Activated CD4-positive, alpha-beta T cell treated with anti-CD3 and anti-CD28 coated beads, Interleukin-2, Interleukin-4, amounts not matched to agents 100 ng/mL and 50 ng/mL, durations not matched to agents 16 hours and 8 hours (primary cell): ENCODE measurements around the gene RTN3.
"Not testable (repeated sequence)": the region's sequence is repeated elsewhere in the genome, so short reads cannot be mapped to it uniquely, and the experiment has no call there.

Experiments
- DNase-seq: peaks from one replicate; pipeline ENCODE4 v3.0.0-alpha.2; 2020; ENCODE audit warnings: low spot score

The RTN3 gene, protein sequence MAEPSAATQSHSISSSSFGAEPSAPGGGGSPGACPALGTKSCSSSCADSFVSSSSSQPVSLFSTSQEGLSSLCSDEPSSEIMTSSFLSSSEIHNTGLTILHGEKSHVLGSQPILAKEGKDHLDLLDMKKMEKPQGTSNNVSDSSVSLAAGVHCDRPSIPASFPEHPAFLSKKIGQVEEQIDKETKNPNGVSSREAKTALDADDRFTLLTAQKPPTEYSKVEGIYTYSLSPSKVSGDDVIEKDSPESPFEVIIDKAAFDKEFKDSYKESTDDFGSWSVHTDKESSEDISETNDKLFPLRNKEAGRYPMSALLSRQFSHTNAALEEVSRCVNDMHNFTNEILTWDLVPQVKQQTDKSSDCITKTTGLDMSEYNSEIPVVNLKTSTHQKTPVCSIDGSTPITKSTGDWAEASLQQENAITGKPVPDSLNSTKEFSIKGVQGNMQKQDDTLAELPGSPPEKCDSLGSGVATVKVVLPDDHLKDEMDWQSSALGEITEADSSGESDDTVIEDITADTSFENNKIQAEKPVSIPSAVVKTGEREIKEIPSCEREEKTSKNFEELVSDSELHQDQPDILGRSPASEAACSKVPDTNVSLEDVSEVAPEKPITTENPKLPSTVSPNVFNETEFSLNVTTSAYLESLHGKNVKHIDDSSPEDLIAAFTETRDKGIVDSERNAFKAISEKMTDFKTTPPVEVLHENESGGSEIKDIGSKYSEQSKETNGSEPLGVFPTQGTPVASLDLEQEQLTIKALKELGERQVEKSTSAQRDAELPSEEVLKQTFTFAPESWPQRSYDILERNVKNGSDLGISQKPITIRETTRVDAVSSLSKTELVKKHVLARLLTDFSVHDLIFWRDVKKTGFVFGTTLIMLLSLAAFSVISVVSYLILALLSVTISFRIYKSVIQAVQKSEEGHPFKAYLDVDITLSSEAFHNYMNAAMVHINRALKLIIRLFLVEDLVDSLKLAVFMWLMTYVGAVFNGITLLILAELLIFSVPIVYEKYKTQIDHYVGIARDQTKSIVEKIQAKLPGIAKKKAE

DNA sequence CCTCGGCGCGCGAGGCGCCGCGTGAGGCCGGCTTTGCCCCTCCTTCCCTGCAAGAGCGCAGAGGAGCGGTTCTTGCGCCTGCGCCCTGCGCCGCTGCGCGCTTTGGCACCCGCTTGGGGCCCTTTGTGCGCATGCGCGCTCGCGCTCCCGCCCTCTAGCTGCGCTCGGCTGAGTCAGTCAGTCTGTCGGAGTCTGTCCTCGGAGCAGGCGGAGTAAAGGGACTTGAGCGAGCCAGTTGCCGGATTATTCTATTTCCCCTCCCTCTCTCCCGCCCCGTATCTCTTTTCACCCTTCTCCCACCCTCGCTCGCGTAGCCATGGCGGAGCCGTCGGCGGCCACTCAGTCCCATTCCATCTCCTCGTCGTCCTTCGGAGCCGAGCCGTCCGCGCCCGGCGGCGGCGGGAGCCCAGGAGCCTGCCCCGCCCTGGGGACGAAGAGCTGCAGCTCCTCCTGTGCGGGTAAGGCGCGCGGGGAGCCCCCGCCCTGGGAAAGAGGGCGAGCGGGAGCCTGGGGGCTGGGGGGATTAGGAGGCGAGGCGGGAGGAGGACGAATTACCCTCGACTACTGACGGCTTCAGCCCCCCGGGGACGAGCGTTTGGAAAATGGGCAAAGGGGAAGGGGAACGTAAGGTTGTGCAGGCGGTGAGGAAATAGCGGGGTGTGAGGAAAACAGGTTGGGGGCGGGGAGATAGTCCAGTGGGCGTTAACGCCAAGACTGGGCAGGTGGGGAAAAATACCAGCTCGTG is at the start of gene RTN3:
TSS of gene RTN3 (plus strand) at position 180 of the 745 bp plus-strand sequence. CDS start at position 317, 137 bp downstream.
- DNase-seq, result peak; percentile 99

DNA sequence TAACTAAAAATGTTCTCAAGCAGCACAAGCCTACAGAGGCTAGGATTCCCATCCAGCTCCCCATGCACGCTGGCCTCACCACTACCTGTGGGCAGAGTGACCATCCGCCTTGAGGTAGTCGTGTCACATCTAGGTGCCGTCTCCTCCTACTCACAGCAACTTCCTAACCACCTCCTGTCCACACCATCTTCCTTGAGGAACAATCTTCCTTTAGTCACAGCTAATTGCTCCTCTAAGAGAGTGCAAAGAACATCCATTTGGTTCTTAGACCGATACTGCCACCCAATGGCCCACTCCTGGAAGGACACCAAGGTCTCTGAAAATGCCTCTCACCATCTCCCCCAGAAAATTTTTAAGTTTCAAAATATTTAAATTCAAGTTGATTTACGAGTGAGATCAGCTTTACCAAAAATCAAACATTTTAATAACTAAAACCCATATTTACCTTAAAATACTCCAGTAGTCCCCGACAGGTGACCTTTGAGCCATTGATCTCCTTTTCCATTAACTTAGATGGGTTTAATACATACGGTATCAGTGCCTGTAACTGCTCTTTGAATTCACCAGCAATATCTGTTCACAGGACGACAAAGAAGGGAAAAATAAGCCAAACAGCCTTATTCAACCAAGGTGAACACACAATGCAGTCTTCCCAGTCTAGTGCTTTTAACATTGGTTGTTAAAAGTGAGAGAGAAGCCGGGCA is 45.4 kb upstream of the RTN3 start:
- DNase-seq, result peak; percentile 64

DNA sequence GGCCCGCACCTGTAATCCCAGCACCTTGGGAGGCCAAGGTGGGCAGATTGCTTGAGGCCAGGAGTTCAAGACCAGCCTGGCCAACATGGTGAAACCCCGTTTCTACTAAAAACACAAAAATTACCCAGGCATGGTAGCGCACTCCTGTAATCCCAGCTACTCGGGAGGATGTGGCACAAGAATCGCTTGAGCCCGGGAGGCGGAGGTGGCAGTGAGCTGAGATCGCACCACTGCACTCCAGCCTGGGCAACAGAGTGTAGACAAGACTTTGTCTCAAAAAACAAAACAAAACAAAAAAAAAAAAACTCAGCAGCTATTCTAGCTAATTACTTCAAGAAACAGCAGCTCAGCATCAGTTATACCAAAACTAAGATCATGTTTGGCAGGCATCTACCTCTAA is 42.9 kb upstream of the RTN3 start:
- not testable (repeated sequence) for DNase-seq

DNA sequence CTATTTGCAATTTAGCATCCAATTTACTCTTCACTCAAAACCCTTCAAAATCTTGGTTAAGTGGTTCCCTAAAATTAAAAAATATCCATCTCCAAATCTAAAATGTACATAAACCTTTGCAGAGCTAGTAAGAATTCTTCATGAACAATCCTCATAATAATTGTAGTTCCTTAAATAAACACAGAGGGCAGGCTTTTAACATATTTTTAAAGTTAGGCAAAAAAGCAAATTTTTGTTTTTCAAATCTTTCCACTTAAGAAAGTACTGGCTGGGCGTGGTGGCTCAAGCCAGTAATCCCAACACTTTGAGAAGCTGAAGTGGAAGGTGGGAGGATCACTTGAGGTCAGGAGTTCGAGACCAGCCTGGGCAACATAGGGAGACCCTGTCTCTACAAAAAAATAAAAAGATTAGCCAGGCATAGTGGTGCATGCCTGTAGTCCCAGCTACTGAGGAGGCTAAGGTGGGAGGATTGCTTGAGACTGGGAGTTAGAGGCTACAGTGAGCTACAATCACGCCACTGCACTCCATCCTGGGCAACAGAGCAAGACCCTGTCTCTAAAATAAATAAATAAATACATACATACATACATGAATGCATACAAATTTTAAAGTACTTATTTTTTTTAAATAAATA is 42.0 kb upstream of the RTN3 start:
- no peak for DNase-seq

DNA sequence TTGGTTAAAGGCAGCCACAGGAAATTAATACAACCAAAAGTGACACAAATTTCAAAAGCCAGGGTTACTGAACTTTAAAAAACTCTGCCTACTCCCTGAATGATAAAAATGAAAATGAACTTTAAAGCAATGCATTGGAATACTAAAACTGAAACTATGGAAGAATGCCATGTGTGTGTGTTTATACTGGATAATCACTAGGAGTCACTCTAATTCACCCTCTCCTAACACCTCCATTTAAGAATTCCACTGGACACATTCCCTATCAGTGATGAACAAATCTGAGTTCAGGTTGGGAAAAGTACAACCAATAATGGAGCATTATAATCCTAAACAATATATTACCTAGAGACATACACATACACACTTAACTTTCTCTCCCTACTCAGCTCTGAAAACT is 39.6 kb upstream of the RTN3 start:
- DNase-seq, result no peak

DNA sequence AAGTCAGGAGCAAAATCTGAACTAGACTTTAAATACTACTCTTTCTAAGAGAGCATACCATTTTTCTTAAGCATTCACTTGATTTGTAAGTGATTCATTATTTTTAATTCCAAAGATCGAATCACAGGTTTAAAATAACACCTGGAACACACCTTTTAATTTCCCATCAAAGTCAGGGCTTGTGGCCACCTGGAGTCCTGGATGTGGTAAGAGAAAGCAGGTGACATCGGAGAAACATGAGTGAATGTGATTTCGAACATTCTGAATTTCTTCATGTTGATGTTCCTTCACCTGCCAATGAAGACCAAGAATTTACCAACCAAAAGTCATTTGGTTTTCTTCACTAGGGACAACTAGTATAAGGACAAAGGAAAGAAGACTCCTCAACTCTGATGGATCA is 38.1 kb upstream of the RTN3 start:
- no peak for DNase-seq

DNA sequence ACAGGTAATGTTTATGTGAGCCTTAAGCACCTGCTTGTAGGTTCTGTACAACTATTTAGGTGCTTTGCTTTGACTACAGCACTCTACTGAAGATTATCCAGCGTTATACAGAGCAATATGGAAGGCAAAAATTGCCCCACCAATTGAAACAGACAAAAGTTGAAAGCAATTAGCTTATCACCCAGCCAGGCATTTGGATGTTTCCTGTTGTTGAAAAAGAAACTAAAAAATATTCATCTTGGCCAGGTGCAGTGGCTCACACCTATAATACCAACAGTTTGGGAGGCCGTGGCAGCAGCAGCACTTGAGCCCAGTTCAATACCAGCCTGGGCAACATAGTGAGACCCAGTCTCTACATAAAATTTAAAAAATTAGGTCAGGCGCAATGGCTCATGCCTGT is 28.6 kb upstream of the RTN3 start:
- DNase-seq, result no peak

DNA sequence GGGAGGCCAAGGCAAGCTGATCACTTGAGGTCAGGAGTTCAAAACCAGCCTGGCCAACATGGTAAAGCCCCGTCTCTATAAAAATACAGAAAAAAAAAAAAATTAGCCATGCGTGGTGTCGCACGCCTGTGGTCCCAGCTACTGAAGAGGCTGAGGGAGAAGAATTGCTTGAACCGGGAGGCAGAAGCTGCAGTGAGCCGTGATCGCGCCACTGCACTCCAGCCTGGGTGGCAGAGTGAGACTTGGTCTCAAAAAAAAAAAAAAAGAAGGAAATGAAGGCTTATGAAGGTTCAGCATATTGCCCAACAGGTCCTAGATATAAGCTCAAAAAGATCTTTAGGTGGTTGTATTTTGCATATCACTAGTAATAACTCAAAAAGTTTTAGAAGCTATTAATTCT is 20.3 kb upstream of the RTN3 start:
- no peak for DNase-seq

DNA sequence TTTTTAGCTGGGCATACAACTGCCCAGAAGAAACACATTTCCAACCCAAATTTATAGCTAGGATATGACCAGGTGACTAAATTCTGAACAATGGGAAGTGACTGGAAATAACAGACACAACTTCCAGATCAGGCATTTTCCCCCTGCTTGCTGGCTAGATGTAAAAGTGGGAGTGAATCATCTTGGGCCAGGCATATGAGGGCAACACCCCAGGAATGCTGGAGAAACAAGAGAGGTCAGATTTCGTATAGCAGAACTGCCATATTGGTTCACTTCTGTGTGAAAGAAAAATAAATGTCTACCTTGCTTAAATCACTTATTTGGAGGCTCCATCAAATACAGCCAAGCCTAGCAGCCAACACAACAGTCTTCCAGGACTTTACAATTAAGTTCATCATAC is 17.5 kb upstream of the RTN3 start:
- no peak for DNase-seq

DNA sequence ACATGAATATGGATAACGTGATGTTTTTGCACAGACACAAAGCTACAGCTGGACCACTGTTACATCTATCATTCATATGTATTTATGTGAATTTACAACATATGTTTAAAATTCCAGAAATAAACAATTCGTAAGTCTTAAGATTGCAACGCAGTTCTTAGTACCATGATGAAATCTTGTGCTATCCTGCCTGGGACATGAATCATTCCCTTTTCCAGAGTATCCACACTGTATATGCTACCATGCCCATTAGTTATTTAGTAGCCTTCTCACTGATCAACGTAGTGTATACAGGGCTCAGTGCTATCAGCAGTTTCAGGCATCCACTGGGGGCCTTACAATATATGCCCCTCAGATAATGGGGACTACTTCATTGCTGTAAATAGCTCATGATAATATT is 14.4 kb upstream of the RTN3 start:
- no peak for DNase-seq

DNA sequence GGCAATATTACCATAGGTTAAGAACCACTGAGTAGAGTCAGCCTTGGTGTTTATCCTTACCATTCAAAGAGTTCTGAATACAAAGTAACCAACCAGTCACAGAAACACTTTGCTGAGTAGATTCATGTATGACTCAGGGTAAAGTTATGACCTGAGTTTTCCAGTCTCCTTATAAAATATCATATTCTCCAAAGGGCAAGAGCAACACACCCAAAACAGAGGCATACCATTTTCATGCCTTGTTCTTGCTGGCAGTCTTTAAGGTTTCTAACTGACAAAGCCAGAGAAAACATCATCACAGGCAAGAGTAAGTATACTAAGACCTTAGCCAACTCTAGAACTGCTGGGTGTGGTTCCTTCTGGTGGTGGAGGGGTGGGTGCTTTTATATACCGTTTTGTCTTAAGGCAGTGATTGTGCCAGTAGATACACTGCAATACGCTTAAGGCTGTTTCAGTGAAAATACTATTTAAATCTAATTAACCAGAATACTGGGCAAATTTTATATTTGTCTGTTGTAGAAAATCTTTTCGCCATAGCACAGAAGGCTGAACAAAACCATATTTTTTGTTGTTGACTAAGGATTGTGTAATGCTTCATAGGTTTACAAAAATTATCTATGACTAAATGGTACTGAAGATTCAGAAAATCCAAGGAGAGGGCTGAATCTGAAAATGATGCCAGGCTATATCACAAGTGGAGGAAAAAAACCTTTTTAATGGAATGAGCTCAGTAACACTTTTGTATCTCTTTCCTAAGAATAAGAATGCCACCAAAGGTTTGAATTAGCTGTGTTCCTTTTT is 13.1 kb upstream of the RTN3 start:
- DNase-seq, result no peak

DNA sequence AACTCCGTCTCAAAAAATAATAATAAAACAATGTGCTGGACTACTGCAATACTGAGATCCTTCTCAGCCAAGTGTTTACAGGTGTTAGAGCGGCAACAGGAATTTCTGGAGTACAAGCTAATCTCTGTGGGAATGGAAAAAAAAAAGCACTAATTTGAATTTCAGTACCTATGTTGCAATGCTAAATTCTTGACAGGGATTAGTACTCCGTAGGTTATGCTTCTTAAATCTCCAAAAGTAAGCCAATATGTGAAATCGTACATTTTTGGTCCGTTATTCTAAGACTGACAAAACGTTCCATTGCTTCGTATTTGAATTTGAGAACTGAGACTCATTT is 11.2 kb upstream of the RTN3 start:
- DNase-seq, result no peak

DNA sequence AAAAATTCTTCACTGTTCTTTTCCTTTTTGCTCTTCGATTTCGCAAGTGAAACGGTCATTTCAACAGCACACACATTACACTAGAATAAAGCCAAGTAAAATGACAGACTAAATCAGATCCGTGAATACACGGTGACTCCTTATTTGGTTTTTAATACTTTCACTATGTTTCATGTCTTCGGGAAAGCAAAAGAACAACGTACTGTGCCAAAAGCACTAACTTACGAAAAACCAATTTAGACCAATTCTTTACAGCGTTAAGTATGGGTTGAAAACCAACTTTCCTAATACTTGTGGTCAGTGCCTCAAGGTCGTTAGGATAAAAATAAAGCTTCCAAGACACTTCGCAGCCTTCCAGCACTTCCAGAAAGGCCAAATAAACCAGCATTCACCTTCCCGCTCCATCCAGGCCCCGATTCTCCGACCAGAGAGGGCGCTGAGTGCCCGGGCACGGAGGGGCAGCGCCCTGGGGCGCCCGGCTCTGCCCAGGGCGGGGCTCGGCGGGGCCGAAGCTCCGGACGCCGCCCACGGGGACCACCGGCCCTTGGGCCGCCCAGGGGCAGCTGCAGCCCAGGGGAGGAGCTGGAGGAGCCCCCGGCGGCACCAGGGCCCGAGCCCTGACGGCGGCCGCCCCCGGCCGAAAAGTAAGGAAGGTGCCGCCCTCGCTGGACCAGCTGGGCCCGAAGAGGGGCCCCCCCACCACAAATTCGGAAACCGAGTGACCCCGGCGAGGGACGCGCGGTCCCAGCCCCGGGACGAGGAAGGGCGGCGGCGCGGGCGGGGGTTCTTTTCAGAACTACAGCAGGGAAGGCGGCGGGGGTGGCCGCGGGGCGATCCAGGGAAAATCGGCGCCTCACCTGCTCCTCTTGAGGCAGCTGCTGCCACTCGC is 10.6 kb upstream of the RTN3 start:
- DNase-seq, result no peak

DNA sequence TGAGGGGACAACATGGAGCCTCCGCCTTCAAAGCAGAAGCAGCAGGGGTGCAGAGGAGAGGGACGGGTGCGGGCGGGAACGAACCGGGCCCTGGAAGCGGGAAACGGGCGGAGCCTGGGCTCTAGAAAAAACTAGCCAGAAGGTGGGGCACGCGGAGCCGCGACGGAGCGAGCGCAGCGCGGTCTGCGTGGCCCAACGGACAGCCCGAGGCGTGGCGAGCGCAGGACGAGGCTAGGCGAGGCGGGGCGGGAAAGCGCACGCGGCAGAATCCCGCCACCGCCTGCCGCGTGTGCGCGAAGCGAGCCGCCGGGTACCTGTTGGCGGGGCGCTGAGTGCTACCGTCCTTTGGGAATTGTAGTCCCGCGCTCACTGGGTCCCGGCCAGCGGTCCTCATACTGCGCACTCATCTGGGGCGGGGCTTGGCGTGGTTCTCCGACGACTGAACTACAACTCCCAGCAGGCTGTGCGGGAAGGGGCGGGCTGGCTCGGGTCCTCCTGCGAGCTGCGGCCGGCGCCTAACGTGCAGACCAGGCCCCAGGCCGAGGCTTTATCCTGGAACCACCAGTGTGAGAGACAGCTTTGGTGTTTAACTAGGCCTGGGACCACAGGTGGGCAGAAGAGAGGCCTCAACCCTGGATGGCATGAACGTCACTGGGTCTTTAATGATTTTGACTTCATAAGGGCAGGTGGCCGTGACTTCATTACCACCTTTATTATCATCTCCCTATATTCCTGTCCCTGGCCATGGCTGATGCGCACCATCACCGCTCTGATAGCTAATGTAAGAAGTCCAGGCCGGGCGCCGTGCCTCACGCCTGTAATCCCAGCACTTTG is 9.8 kb upstream of the RTN3 start, which contains the start of gene ATL3:
TSS of gene ATL3 (minus strand) at position 55 of the 834 bp plus-strand sequence. CDS start at position 14, 41 bp downstream.
- DNase-seq, result peak; percentile 92

DNA sequence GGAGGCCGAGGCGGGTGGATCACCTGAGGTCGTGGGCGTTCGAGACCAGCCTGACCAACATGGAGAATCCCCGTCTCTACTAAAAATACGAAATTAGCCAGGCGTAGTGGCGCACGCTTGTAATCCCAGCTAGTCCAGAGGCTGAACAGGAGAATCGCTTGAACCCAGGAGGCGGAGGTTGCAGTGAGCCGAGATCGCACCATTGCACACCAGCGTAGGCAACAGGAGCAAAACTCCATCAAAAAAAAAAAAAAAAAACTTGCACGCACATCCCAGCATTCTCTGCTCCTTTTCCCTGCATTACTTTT is 9.2 kb upstream of the RTN3 start:
- no peak for DNase-seq

DNA sequence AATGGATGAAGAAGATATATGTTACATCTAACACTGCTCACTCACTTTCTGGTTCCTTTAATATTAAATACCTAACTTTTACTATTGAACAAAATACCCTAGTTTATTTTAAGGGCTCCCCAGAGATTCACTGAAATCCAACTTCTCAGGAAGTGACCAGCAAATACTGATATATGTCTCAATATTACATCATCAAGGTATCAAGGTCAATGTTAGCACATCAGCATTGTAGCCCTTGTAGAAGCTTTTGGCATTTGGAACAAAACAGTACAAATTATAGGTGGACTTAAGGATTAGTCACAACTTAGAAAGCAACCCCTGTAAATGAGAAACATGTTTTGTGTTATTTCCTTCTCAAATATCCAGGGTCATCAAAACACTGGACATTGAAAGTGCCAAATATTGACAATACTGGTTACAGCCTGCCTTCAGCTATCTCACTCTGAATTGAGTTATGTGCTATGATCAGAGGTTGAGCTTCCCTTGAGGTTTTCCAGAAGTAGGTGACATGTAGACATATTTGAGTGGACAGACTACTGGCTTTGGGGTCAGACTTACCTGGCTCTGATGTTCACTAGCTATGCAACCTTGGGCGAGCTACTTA is 8.3 kb upstream of the RTN3 start:
- DNase-seq, result no peak

DNA sequence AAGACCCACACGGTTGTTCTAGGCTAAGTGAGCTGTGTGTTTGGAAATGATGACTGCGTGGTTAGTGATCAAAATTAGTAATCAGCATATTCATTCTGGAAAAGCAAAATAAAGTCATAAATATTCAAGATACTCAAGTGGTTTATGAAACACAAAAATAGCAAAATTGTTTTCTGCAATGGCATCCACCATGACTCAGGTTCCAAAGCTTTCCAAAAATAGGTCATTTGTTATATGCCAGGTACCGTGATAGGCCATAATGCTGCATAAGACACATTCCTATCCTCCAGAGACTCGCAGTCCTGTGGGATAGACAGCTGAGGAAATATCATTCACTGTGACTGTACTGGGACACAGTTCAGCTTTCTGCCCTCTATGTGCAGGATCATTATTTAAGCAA is 7.7 kb upstream of the RTN3 start:
- DNase-seq, result no peak

DNA sequence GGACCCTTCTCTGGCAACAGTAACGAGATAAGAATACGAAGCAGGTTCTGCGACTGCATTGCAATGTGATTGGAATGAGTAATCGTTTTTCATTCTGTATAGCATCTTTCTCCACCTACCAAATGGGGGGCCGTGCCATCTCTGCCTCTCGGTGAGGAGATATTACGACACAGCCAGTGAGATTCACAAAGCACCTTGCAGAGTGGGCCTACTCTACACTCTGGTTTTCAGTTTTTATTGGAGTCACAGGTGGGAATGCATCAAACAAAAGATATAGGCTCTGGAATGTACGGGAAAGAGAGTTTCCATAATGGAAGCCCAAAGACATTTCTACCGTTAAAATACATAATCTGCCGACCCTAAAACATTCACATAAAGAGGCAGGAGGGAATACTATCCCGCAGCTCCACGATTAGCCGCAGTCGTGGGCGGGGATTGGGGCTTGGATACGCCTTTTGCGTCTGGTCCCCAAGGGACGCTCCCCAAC is 423 bp upstream of the RTN3 start:
- peak; percentile 44 for DNase-seq
